GM12892 (cell line): ENCODE measurements around the gene PBX1.

Experiments used
- POLR2A ChIP-seq: IDR thresholded peaks from 2 replicates; pipeline ENCODE4 v1.6.1; 2011; ENCODE audit warnings: low read depth, low read length, control low read depth
- POLR2AphosphoS5 ChIP-seq: IDR thresholded peaks from 2 replicates; pipeline ENCODE4 v1.6.1; 2011; ENCODE audit warnings: low read depth, low read length, control low read depth
- TAF1 ChIP-seq: IDR thresholded peaks from 2 replicates; pipeline ENCODE4 v1.6.1; 2011; ENCODE audit warnings: low read depth, mild to moderate bottlenecking, control low read depth, low read length, borderline replicate concordance

GRCh38 chr1:164602480-164603093 lies 43.6 kb downstream of the PBX1 start:
- TF ChIP-seq TAF1, result no peak
- no peak for TF ChIP-seq POLR2AphosphoS5
- no peak for TF ChIP-seq POLR2A
